Esophagus squamous epithelium (tissue), 5 donors: ENCODE data around the gene SDHC. TPM values are rescaled to one million over a fixed set of nuclear protein-coding genes. Genes with fewer than 3 reads are reported as not detected.
"Not testable (repeated sequence)": the region's sequence is repeated elsewhere in the genome, so short reads cannot be mapped to it uniquely, and the experiment has no call there.

Experiments
- DNase-seq: peaks from one replicate; lab custom pipeline; 2025; lab: John Stamatoyannopoulos, UW
- H3K27ac ChIP-seq, 4 donors: fragments of 200-600 bp; sonication (generic); one replicate each; pipeline ENCODE4 v1.5.1; 2016 to 2019; ENCODE audit warnings: mild to moderate bottlenecking in 1 of 4
- H3K27me3 ChIP-seq, 4 donors: fragments of 200-600 bp; sonication (generic); 1 replicate in 3 of 4; 2 replicates in 1 of 4; pipeline versions ENCODE4 v1.5.1 to v1.6.0; 2017 to 2021; ENCODE audit warnings: antibody characterized with exemption in 1 of 4
- H3K36me3 ChIP-seq, 3 donors: fragments of 200-600 bp; sonication (generic); one replicate each; pipeline ENCODE4 v1.5.1; 2016 to 2019
- H3K4me1 ChIP-seq, 3 donors: fragments of 200-600 bp; sonication (generic); one replicate each; pipeline ENCODE4 v1.5.1; 2017 to 2019
- H3K4me3 ChIP-seq, 4 donors: fragments of 200-600 bp; sonication (generic); 1 replicate in 3 of 4; 2 replicates in 1 of 4; pipeline ENCODE4 v1.5.1; 2016 to 2019; ENCODE audit warnings: mild to moderate bottlenecking in 2 of 4, moderate library complexity in 1 of 4
- H3K9me3 ChIP-seq, 3 donors: fragments of 200-600 bp; sonication (generic); one replicate each; pipeline ENCODE4 v1.5.1; 2016 to 2019
- POLR2A ChIP-seq, 4 donors: fragments of 450-650 bp; IDR thresholded peaks; one replicate each; pipeline ENCODE4 v1.6.1; 2017; ENCODE audit warnings: antibody characterized with exemption in 4 of 4, mild to moderate bottlenecking in 4 of 4, moderate library complexity in 3 of 4
- WGBS, 2 donors: methylation state at CpG; one replicate each; pipeline ENCODE4 v1.1.5; 2018; 5-methylcytosine and 5-hydroxymethylcytosine counted together
- intact Hi-C: fragments of 100-400 bp; cut with DNase I; formaldehyde crosslinking; loops from one replicate; pipeline ENCODE4 v1.15.0; 2022
- total RNA-seq, 4 donors: library from RNA; depleted of rRNA; stranded (reverse); fragments of >200 nt; gene quantifications; one replicate each; pipeline ENCODE4 v1.1.0, GENCODE V29; 2016
- TF ChIP-seq, protein P1 (sequence below), 6 experiments: fragments of 450-650 bp in 4 of 6; fragments of 200-600 bp in 2 of 6; sonication (generic) in 2 of 6; IDR thresholded peaks; one replicate each; pipeline ENCODE4 v1.5.1; 2016 to 2019; ENCODE audit warnings: antibody characterized with exemption in 6 of 6, mild to moderate bottlenecking in 4 of 6, moderate library complexity in 4 of 6
- donor health status: DM: yes; HTN: yes; CAD: no.

Gene SDHC
- total RNA-seq, 4 donors from 2014 or later, result 32.2 to 138 (median 70.1) TPM

DNA sequence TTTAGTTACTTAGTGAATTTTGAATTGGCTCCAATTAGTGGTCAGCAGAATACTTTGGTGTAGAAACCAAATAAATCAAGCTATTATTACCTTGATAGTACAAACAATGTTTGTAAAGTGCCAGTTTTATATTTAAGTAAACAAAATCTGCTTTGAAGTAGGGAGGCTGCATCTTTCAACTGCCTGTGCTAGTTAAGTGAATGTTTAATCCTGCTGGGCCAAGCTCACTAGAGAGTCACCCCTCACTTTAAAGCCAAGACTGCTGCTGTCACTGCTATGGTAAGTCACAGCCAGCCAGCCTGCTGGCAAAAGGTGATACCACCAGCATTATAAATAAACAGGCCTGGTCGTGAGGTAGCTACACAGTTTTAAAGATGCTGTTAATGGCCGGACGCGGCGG is 63.8 kb downstream of the SDHC start:
- H3K27me3 ChIP-seq, result no peaks in the 10 kb centered on the region
- no peaks in the 10 kb centered on the region for H3K36me3 ChIP-seq
- no peak for DNase-seq
- H3K4me1 ChIP-seq, result peaks cover 8 to 24% (median 9%) of the 10 kb centered on the region in 3 donors
- H3K4me3 ChIP-seq, result no peak overlapping the region
- no peak for TF ChIP-seq POLR2A (IDR thresholded peaks at IDR 0.05)
- TF ChIP-seq, protein P1, sequence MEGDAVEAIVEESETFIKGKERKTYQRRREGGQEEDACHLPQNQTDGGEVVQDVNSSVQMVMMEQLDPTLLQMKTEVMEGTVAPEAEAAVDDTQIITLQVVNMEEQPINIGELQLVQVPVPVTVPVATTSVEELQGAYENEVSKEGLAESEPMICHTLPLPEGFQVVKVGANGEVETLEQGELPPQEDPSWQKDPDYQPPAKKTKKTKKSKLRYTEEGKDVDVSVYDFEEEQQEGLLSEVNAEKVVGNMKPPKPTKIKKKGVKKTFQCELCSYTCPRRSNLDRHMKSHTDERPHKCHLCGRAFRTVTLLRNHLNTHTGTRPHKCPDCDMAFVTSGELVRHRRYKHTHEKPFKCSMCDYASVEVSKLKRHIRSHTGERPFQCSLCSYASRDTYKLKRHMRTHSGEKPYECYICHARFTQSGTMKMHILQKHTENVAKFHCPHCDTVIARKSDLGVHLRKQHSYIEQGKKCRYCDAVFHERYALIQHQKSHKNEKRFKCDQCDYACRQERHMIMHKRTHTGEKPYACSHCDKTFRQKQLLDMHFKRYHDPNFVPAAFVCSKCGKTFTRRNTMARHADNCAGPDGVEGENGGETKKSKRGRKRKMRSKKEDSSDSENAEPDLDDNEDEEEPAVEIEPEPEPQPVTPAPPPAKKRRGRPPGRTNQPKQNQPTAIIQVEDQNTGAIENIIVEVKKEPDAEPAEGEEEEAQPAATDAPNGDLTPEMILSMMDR (IDR thresholded peaks at IDR 0.05), result no peak
- H3K9me3 ChIP-seq, result no peaks in the 10 kb centered on the region
- intact Hi-C loops, result loop anchor here (10.0 kb wide), 2 partner anchors 83 to 153 kb away; partner anchors contain the start of genes APOA2 and TOMM40L
- H3K27ac ChIP-seq, result no peak overlapping the region
- WGBS, 2 donors, result 86 to 100% methylated on average over 1 to 4 of the region's 5 CpGs

- Histone ChIP-seq H3K27ac (no peak overlapping the region), H3K4me1 (peaks cover 9 to 26% (median 11%) of the 10 kb centered on the region in 3 donors), H3K27me3 (no peaks in the 10 kb centered on the region), H3K4me3 (no peak overlapping the region), H3K36me3 (no peaks in the 10 kb centered on the region), H3K9me3 (no peaks in the 10 kb centered on the region)
- intact Hi-C loops, result loop anchor here (10.0 kb wide), 2 partner anchors 84 to 154 kb away; partner anchors contain the start of genes APOA2 and TOMM40L
- no peak for DNase-seq
- WGBS, 2 donors, result 84 to 88% methylated on average over 3 to 9 of the region's 18 CpGs
- no peak for TF ChIP-seq POLR2A (IDR thresholded peaks at IDR 0.05)
- TF ChIP-seq, protein P1 (IDR thresholded peaks at IDR 0.05), result no peak
Measured at GRCh38 chr1:161379071-161379470, 64.9 kb downstream of the SDHC start.

- H3K27ac ChIP-seq, result peak overlapping the region in 2 of 4 donors; percentile 20 to 66
- no peaks in the 10 kb centered on the region for H3K36me3 ChIP-seq
- DNase-seq, result no peak
- no peaks in the 10 kb centered on the region for H3K27me3 ChIP-seq
- peaks cover 9 to 41% (median 11%) of the 10 kb centered on the region in 3 donors for H3K4me1 ChIP-seq
- no peak for TF ChIP-seq POLR2A (IDR thresholded peaks at IDR 0.05)
- TF ChIP-seq, protein P1 (IDR thresholded peaks at IDR 0.05), result no peak
- H3K4me3 ChIP-seq, result no peak overlapping the region
- H3K9me3 ChIP-seq, result no peaks in the 10 kb centered on the region
- intact Hi-C loops, result no loop called here
- 31 to 37% methylated on average over 5 to 6 of the region's 6 CpGs for WGBS, 2 donors
Measured at GRCh38 chr1:161381707-161382106, 67.5 kb downstream of the SDHC start.

DNA sequence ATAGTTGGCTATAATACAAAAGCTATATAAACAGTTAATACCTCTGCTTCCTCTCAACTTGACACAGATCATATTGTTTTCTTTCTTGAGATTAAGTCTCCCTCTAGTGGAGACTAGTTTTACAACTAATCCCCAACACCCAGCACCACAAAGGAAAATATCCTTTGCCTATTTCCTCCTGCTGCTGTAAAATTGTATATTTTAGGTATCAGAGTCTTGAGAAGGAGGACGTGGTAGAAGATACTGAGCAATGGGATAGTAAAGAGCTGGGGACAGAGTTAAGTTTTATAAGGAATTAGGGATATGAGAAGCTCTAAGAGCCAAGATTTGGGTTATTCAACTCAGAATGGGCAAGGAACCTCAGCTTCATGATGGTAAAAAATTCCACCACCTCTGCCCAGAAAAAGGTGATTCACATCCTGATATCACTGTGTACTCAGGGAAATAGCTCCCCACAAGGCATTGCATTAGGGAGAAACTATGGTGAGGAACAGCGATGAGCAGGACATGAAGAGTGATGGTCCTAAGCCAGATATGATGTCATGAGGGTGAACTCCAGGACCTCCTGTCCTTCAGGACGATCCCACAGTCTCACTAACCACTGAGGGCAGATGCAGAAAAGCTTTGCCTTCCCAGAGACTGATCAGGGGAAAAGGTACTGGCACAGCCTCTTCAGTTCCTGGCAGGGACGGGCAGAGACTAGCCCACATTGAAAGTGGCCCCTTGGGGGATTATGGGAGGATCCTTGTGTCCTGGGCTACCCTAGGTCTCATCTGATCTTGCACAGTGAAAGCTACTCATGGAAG is 68.2 kb downstream of the SDHC start:
- H3K4me1 ChIP-seq, result peaks cover 9 to 46% (median 11%) of the 10 kb centered on the region in 3 donors
- WGBS, 2 donors, result 15 to 16% methylated on average over 3 to 4 of the region's 4 CpGs
- peak overlapping the region; percentile 12 to 76 (median 62) for H3K27ac ChIP-seq
- H3K9me3 ChIP-seq, result no peaks in the 10 kb centered on the region
- H3K27me3 ChIP-seq, result no peaks in the 10 kb centered on the region
- no peak overlapping the region for H3K4me3 ChIP-seq
- TF ChIP-seq POLR2A (IDR thresholded peaks at IDR 0.05), result no peak
- TF ChIP-seq, protein P1 (IDR thresholded peaks at IDR 0.05), result peak; percentile 34 to 77 (median 67)
- no peak for DNase-seq
- H3K36me3 ChIP-seq, result no peaks in the 10 kb centered on the region
- intact Hi-C loops, result no loop called here

DNA sequence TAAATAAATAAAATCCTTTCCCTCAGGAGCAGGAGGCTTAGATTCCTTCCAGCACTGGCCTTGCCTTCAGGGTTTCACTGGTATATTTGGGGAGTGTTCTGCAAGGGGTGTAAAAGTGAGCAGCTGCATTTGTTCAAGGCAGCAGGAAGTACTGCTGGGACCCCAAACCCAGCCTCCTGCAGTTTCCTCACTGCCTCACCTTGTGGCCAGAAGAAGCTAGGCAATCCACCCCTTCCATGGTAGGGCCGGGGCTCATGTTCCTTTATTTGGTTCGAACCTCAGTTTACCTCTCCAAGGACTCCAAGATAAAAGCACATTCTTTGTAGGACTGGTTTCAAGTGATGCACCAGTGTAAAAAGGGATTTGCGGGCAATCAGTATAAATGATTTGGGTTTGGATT is 74.5 kb downstream of the SDHC start:
- intact Hi-C loops, result no loop called here

DNA sequence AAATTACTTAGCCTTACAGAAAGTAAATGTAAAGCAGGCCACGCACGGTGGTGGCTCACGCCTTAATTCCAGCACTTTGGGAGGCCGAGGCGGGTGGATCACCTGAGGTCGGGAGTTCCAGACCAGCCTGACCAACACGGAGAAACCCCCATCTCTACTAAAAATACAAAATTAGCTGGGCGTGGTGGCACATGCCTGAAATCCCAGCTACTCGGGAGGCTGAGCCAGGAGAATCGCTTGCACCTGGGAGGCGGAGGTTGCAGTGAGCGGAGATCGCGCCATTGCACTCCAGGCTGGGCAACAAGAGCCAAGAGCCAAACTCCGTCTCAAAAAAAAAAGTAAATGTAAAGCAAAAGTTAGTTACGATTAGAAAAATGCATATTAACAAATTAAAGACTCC is 75.0 kb downstream of the SDHC start:
- H3K27me3 ChIP-seq, DNase-seq, H3K9me3 ChIP-seq, H3K36me3 ChIP-seq, intact Hi-C loops: not testable (repeated sequence)
- 43 to 60% methylated on average over 12 to 16 of the region's 16 CpGs for WGBS, 2 donors
- peak overlapping the region; percentile 93 to 99 (median 96) for H3K27ac ChIP-seq
- peak overlapping the region; percentile 44 to 83 (median 69) for H3K4me3 ChIP-seq
- H3K4me1 ChIP-seq, result peaks cover 0 to 40% (median 8%) of the 10 kb centered on the region in 3 donors

More for the DNA sequence above, 74.5 kb downstream of the SDHC start:
- TF ChIP-seq, protein P1 (IDR thresholded peaks at IDR 0.05), result no peak
- no peak for TF ChIP-seq POLR2A (IDR thresholded peaks at IDR 0.05)
- Histone ChIP-seq H3K27me3 (no peaks in the 10 kb centered on the region), H3K4me1 (peaks cover 0 to 42% (median 8%) of the 10 kb centered on the region in 3 donors), H3K9me3 (no peaks in the 10 kb centered on the region), H3K4me3 (no peak overlapping the region), H3K27ac (peak overlapping the region; percentile 93 to 99 (median 96)), H3K36me3 (no peaks in the 10 kb centered on the region)
- no peak for DNase-seq
- WGBS, 2 donors, result 75 to 89% methylated on average over 3 of the region's 3 CpGs
